K562 (cell line): Measurements from ENCODE around the gene PSMB11. TPM values are rescaled to one million over a fixed set of nuclear protein-coding genes. Genes with fewer than 3 reads are reported as not detected.

Experiments used
- ATF7 ChIP-seq: fragments of 450-650 bp; IDR thresholded peaks from 2 replicates; pipeline ENCODE4 v1.7.1; 2014; ENCODE audit warnings: mild to moderate bottlenecking, moderate library complexity
- COPS2 ChIP-seq: fragments of 450-650 bp; conservative IDR thresholded peaks from 2 replicates; pipeline ENCODE4 v1.6.1; 2016; ENCODE audit warnings: mild to moderate bottlenecking, moderate library complexity
- DDX20 ChIP-seq: fragments of 450-650 bp; IDR thresholded peaks from 2 replicates; pipeline ENCODE4 v1.6.1; 2016; ENCODE audit warnings: missing genetic modification characterization, low read depth, mild to moderate bottlenecking, missing compliant biosample characterization, moderate library complexity
- E2F8 ChIP-seq: fragments of 450-650 bp; IDR thresholded peaks from 2 replicates; pipeline ENCODE4 v1.7.1; 2018; ENCODE audit warnings: mild to moderate bottlenecking, low read depth; ENCODE audit not compliant: partially characterized antibody
- FOXM1 ChIP-seq, 2 experiments: fragments of 450-650 bp in 1 of 2; sonication (generic) in 1 of 2; formaldehyde crosslinking in 1 of 2; IDR thresholded peaks; 2 replicates each; pipeline versions ENCODE4 v1.6.1 to v1.9.0; 2017 to 2022; ENCODE audit warnings: low read depth in 2 of 2, mild to moderate bottlenecking in 2 of 2, missing genetic modification reagents in 1 of 2, moderate library complexity in 1 of 2
- FOXO4 ChIP-seq: fragments of 450-650 bp; formaldehyde crosslinking; IDR thresholded peaks from 2 replicates; pipeline ENCODE4 v1.4.0; 2020; ENCODE audit warnings: mild to moderate bottlenecking, moderate library complexity
- GABPB1 ChIP-seq: sonication (generic); formaldehyde crosslinking; IDR thresholded peaks from 2 replicates; pipeline ENCODE4 v1.8.0; 2022; ENCODE audit warnings: mild to moderate bottlenecking, missing genetic modification reagents
- HMG20B ChIP-seq: fragments of 250-450 bp; sonication (Bioruptor Pico); IDR thresholded peaks from 2 replicates; pipeline ENCODE4 v1.5.0; 2021; ENCODE audit warnings: mild to moderate bottlenecking
- ID3 ChIP-seq, 2 experiments: fragments of 250-450 bp in 1 of 2; fragments of 450-650 bp in 1 of 2; sonication (Bioruptor Pico) in 1 of 2; IDR thresholded peaks; 2 replicates each; pipeline versions ENCODE4 v1.6.1 to v1.8.0; 2016 to 2021; ENCODE audit warnings: mild to moderate bottlenecking in 2 of 2, moderate library complexity in 2 of 2, missing compliant biosample characterization in 1 of 2, missing genetic modification characterization in 1 of 2
- LARP7 ChIP-seq: fragments of 450-650 bp; IDR thresholded peaks from 2 replicates; pipeline ENCODE4 v1.6.1; 2016
- MTF1 ChIP-seq: fragments of 250-450 bp; sonication (Bioruptor Pico); IDR thresholded peaks from 2 replicates; pipeline ENCODE4 v1.9.0; 2021; ENCODE audit warnings: moderate library complexity, mild to moderate bottlenecking, inconsistent platforms, borderline replicate concordance
- NCOA6 ChIP-seq: fragments of 450-650 bp; IDR thresholded peaks from 2 replicates; pipeline ENCODE4 v1.6.1; 2017; ENCODE audit warnings: mild to moderate bottlenecking
- NCOR1 ChIP-seq: fragments of 450-650 bp; IDR thresholded peaks from 2 replicates; pipeline ENCODE4 v1.6.1; 2016; ENCODE audit warnings: mild to moderate bottlenecking, moderate library complexity
- PHF8 ChIP-seq: fragments of 200-600 bp; sonication (generic); IDR thresholded peaks from 2 replicates; pipeline ENCODE4 v1.6.1; 2012; ENCODE audit warnings: mixed run types, mild to moderate bottlenecking, inconsistent platforms, low read length, moderate library complexity, borderline replicate concordance
- RAD21 ChIP-seq, 2 experiments: fragments of 250-450 bp in 1 of 2; fragments of 450-650 bp in 1 of 2; sonication (Bioruptor Pico) in 1 of 2; formaldehyde crosslinking in 1 of 2; IDR thresholded peaks in 1 of 2; conservative IDR thresholded peaks in 1 of 2; 2 replicates each; pipeline versions ENCODE4 v1.4.0 to v1.8.0; 2020 to 2022; ENCODE audit warnings: mild to moderate bottlenecking in 2 of 2, moderate library complexity in 1 of 2
- RB1 ChIP-seq: fragments of 450-650 bp; IDR thresholded peaks from 2 replicates; pipeline ENCODE4 v1.6.1; 2017; ENCODE audit warnings: low read depth, mild to moderate bottlenecking
- SAP30 ChIP-seq: fragments of 200-600 bp; sonication (generic); IDR thresholded peaks from 2 replicates; pipeline ENCODE4 v1.6.1; 2012; ENCODE audit warnings: borderline replicate concordance, low read depth, mild to moderate bottlenecking, moderate library complexity, low read length, control low read depth, inconsistent platforms; ENCODE audit not compliant: insufficient read depth, poor library complexity, severe bottlenecking
- STAG1 ChIP-seq: sonication (generic); formaldehyde crosslinking; IDR thresholded peaks from 2 replicates; pipeline ENCODE4 v1.5.0; 2020; ENCODE audit warnings: missing genetic modification reagents, borderline replicate concordance
- STAT5A ChIP-seq: IDR thresholded peaks from 2 replicates; pipeline ENCODE4 v1.6.1; 2012; ENCODE audit warnings: low read length, inconsistent platforms, borderline replicate concordance
- TCF3 ChIP-seq: sonication (generic); formaldehyde crosslinking; IDR thresholded peaks from 2 replicates; pipeline ENCODE4 v1.4.0; 2020; ENCODE audit warnings: mild to moderate bottlenecking, missing genetic modification reagents
- U2AF1 ChIP-seq: fragments of 200-400 bp; formaldehyde crosslinking; optimal IDR thresholded peaks from 2 replicates; pipeline ENCODE3; 2017; ENCODE audit warnings: mild to moderate bottlenecking, low read depth, low read length, moderate library complexity
- YBX1 ChIP-seq: fragments of 450-650 bp; IDR thresholded peaks from 2 replicates; pipeline ENCODE4 v1.7.1; 2016; ENCODE audit warnings: mild to moderate bottlenecking
- ZNF263 ChIP-seq: sonication (generic); formaldehyde crosslinking; IDR thresholded peaks from 2 replicates; pipeline ENCODE4 v1.8.0; 2022; ENCODE audit warnings: mild to moderate bottlenecking, missing genetic modification reagents, borderline replicate concordance
- ZNF316 ChIP-seq: fragments of 450-650 bp; IDR thresholded peaks from 2 replicates; pipeline ENCODE4 v1.6.1; 2016
- ZNF354B ChIP-seq: fragments of 250-450 bp; sonication (Bioruptor Pico); IDR thresholded peaks from 2 replicates; pipeline ENCODE4 v1.4.0; 2020
- polyA plus RNA-seq, 8 experiments: library from polyadenylated mRNA; depleted of rRNA in 4 of 8; stranded (reverse) in 5 of 8; unstranded in 3 of 8; fragments of >200 nt; fragmentation: Nextera tagmentation in 2 of 8; fragmentation: Illumina TruSeq in 1 of 8; extraction: Ambion mirVana in 2 of 8; extraction: Trizol in 1 of 8; gene quantifications; 2 replicates each; pipeline versions ENCODE4 v1.2.1 to v1.2.3, GENCODE V29; 2011 to 2014; ENCODE audit warnings: inconsistent platforms in 1 of 8, missing spikeins in 1 of 8
- total RNA-seq, 7 experiments: library from RNA; depleted of rRNA in 6 of 7; stranded (reverse); fragments of >200 nt in 6 of 7; fragmentation: Illumina TruSeq in 2 of 7; extraction: Trizol in 2 of 7; gene quantifications; 2 replicates each; pipeline versions ENCODE4 v1.2.1 to v1.2.3, GENCODE V29; 2011 to 2021; ENCODE audit warnings: low replicate concordance in 1 of 7

Gene PSMB11
- total and polyA plus RNA-seq, 9 of the 15 experiments (the other 6 are each of a cell fraction or from before 2014, with no cell fraction given) = not detected

- TF ChIP-seq ATF7 (no peak), LARP7 (peak; percentile 41; the same call in 1 of the 2 replicates), COPS2 (no peak; the same call in 1 of the 2 replicates), STAT5A (no peak), GABPB1 (CRISPR knock-in tag) (0 out of 2 replicates have a peak, but pooled peaks have one; percentile 16), U2AF1 (no peak), PHF8 (peak; percentile 77; the same call in 1 of the 2 replicates), FOXM1 (IDR thresholded peaks at IDR 0.05; ENCODE audit: low read depth) (no peak), FOXM1 (CRISPR knock-in tag; IDR thresholded peaks at IDR 0.05; ENCODE audit: low read depth) (no peak), RB1 (peak; percentile 38; the same call in 1 of the 2 replicates), ZNF354B (no peak), ZNF316 (no peak), STAG1 (no peak), NCOA6 (no peak), ZNF263 (peak; percentile 85), TCF3 (CRISPR knock-in tag) (no peak), MTF1 (CRISPR knock-in tag) (no peak), RAD21 (CRISPR knock-in tag; conservative IDR thresholded peaks at IDR 0.05 in 1 of 2, IDR thresholded peaks at IDR 0.05 in 1 of 2) (no peak), E2F8 (peak; percentile 73), ID3 (CRISPR knock-in tag; IDR thresholded peaks at IDR 0.05) (no peak), ID3 (tag; IDR thresholded peaks at IDR 0.05) (no peak), SAP30 (no peak), YBX1 (no peak), HMG20B (CRISPR knock-in tag) (no peak), FOXO4 (CRISPR knock-in tag) (no peak), NCOR1 (peak; percentile 27; the same call in 1 of the 2 replicates), DDX20 (tag) (no peak)
Measured at GRCh38 chr14:23071244-23071920, 29.4 kb downstream of the PSMB11 start (continued).
